Adrenal gland (tissue), 12 donors: ENCODE results near the gene CDK4. TPM values are rescaled to one million over a fixed set of nuclear protein-coding genes. Genes with fewer than 3 reads are reported as not detected.
A peak's percentile ranks its signal among the peaks of the same experiment; 100 is the strongest.

Source experiments
- DNase-seq, 7 donors: peaks; one replicate each; pipeline ENCODE4 v3.0.0-alpha.2; 2019 to 2020
- H3K27ac ChIP-seq, 5 donors: fragments of 200-600 bp; sonication (generic) in 4 of 5; 1 replicate in 3 of 5; 2 replicates in 2 of 5; pipeline versions ENCODE4 v1.5.1 to v1.8.0; 2016 to 2020; ENCODE audit warnings: mild to moderate bottlenecking in 1 of 5
- H3K27me3 ChIP-seq: fragments of 200-600 bp; 2 replicates; pipeline ENCODE4 v1.8.0; 2021
- H3K36me3 ChIP-seq, 2 donors: fragments of 200-600 bp; replicated peaks in 1 of 2; 1 replicate in 1 of 2; 2 replicates in 1 of 2; pipeline versions ENCODE4 v1.5.1 to v1.8.0; 2018 to 2022
- H3K4me1 ChIP-seq, 2 donors: fragments of 200-600 bp; replicated peaks in 1 of 2; 1 replicate in 1 of 2; 2 replicates in 1 of 2; pipeline versions ENCODE4 v1.5.1 to v1.8.0; 2018 to 2021
- H3K4me3 ChIP-seq, 4 donors: fragments of 200-600 bp; sonication (generic) in 3 of 4; one replicate each; pipeline ENCODE4 v1.5.1; 2016 to 2018
- H3K9me3 ChIP-seq, 3 donors: fragments of 200-600 bp; sonication (generic) in 1 of 3; replicated peaks in 1 of 3; 1 replicate in 2 of 3; 2 replicates in 1 of 3; pipeline versions ENCODE4 v1.5.1 to v1.8.0; 2016 to 2021
- POLR2A ChIP-seq, 2 donors: fragments of 450-650 bp; IDR thresholded peaks; one replicate each; pipeline ENCODE4 v1.6.1; 2017; ENCODE audit warnings: antibody characterized with exemption in 2 of 2, mild to moderate bottlenecking in 2 of 2, moderate library complexity in 1 of 2
- WGBS, 4 donors: extraction: QIAGEN DNeasy Blood & Tissue Kit in 2 of 4; methylation state at CpG; one replicate each; pipeline versions ENCODE4 v1.1.5 to v1.1.7; 2013 to 2017; 5-methylcytosine and 5-hydroxymethylcytosine counted together
- intact Hi-C, 2 donors: fragments of 100-400 bp; cut with DNase I; formaldehyde crosslinking; loops; one replicate each; pipeline versions ENCODE4 v1.14.1 to v1.15.0; 2022 to 2023
- polyA plus RNA-seq, 3 donors: library from polyadenylated mRNA; stranded (reverse); fragments of 200-250 nt in 2 of 3; fragments of 350-450 nt in 1 of 3; fragmentation: Illumina TruSeq in 1 of 3; extraction: RNeasy Lipid Tissue Mini Kit (QIAGEN cat#74804) in 1 of 3; gene quantifications; one replicate each; pipeline ENCODE4 v1.2.3, GENCODE V29; 2013 to 2014
- total RNA-seq, 9 donors: library from RNA; depleted of rRNA in 4 of 9; stranded (reverse); fragments of >200 nt in 4 of 9; fragments of 120-200 nt in 1 of 9; fragmentation: NEBNext Ultra II Directional in 1 of 9; extraction: Animal tissue kit (Norgen Biotek cat#: 25700) in 1 of 9; gene quantifications; one replicate each; pipeline versions ENCODE4 v1.1.0 to v1.2.4, GENCODE V29; 2013 to 2023
- TF ChIP-seq, protein P1 (sequence below), 6 experiments: fragments of 450-650 bp in 4 of 6; fragments of 200-600 bp in 2 of 6; sonication (generic) in 1 of 6; IDR thresholded peaks; 1 replicate in 5 of 6; 2 replicates in 1 of 6; pipeline versions ENCODE4 v1.5.1 to v1.8.0; 2016 to 2021; ENCODE audit warnings: antibody characterized with exemption in 6 of 6, mild to moderate bottlenecking in 2 of 6, moderate library complexity in 1 of 6
- donor health status: healthy with polysubstance abuse.
- donor health status: Bipolar disorder and iron deficiency.
- donor health status: DM: yes; HTN: yes; CAD: no.
- donor health status: DM: no; HTN: no; CAD: no.
- donor health status: DM: no; HTN: no; CAD: no.
- donor health status: DM: yes; HTN: yes; CAD: no.

The CDK4 gene
- total and polyA plus RNA-seq, 12 donors: 46.8 to 197 (median 139) TPM

DNA sequence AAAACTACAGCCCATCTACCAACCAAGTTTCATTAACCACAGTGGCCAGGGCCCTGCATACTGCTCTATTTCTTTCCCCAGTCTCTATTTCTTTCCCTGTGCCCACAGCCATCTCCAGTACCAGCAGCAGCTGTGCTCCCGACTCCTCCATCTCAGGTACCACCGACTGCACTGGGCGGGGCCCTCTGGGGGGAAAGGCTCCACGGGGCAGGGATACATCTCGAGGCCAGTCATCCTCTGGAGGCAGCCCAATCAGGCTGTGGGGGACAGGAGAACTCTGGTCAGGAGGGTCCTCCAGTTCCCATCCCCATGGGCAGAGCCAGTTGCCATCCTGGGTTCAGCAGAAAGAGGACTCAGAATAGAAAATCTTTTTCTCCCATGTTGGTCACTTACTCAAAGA, 3.0 kb downstream of the CDK4 start:
- no peak for DNase-seq
- TF ChIP-seq, protein P1, sequence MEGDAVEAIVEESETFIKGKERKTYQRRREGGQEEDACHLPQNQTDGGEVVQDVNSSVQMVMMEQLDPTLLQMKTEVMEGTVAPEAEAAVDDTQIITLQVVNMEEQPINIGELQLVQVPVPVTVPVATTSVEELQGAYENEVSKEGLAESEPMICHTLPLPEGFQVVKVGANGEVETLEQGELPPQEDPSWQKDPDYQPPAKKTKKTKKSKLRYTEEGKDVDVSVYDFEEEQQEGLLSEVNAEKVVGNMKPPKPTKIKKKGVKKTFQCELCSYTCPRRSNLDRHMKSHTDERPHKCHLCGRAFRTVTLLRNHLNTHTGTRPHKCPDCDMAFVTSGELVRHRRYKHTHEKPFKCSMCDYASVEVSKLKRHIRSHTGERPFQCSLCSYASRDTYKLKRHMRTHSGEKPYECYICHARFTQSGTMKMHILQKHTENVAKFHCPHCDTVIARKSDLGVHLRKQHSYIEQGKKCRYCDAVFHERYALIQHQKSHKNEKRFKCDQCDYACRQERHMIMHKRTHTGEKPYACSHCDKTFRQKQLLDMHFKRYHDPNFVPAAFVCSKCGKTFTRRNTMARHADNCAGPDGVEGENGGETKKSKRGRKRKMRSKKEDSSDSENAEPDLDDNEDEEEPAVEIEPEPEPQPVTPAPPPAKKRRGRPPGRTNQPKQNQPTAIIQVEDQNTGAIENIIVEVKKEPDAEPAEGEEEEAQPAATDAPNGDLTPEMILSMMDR (IDR thresholded peaks at IDR 0.05): no peak
- TF ChIP-seq POLR2A (IDR thresholded peaks at IDR 0.05): no peak

DNA sequence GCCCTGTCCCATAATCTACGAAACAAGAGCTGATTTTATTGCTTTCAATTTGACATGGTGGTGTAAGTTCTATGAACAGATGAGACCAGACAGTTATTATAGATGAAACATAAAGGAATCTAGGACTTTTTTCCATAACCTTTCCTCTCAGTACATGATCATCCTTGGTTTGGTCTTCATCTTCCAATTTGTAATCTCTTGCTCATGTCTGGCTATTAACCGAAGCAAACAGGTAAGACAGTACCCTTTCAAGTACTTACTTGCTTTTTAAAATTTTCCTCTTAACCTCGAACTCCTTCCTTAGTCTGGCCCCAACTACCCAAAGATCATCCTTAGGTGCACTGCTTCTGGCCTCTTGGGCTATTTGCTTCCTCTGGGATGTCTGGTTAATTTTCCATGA, 6.1 kb downstream of the CDK4 start:
- Histone ChIP-seq H3K27me3 (peaks cover 2% of the 10 kb centered on the region), H3K4me1 (peaks cover 12 to 18% of the 10 kb centered on the region in 2 donors), H3K9me3 (no peaks in the 10 kb centered on the region), H3K27ac (peak overlapping the region in 2 of 5 donors; percentile 96 to 99), H3K36me3 (peaks cover 0 to 45% of the 10 kb centered on the region in 2 donors), H3K4me3 (peak overlapping the region in 1 of 4 donors; percentile 91)
- TF ChIP-seq, protein P1 (IDR thresholded peaks at IDR 0.05): no peak
- no peak for TF ChIP-seq POLR2A (IDR thresholded peaks at IDR 0.05)
- 88 to 96% (median 91%) methylated on average over 3 of the region's 3 CpGs for WGBS, 4 donors
- intact Hi-C loops: no loop called here
- DNase-seq: no peak

More for the DNA sequence above, 3.0 kb downstream of the CDK4 start:
- Histone ChIP-seq H3K36me3 (peaks cover 0 to 45% of the 10 kb centered on the region in 2 donors), H3K27me3 (no peaks in the 10 kb centered on the region), H3K4me3 (no peak overlapping the region), H3K4me1 (peaks cover 15 to 31% of the 10 kb centered on the region in 2 donors), H3K27ac (no peak overlapping the region), H3K9me3 (no peaks in the 10 kb centered on the region)
- WGBS, 4 donors: 92 to 94% (median 94%) methylated on average over 5 of the region's 5 CpGs
- intact Hi-C loops: no loop called here

DNA sequence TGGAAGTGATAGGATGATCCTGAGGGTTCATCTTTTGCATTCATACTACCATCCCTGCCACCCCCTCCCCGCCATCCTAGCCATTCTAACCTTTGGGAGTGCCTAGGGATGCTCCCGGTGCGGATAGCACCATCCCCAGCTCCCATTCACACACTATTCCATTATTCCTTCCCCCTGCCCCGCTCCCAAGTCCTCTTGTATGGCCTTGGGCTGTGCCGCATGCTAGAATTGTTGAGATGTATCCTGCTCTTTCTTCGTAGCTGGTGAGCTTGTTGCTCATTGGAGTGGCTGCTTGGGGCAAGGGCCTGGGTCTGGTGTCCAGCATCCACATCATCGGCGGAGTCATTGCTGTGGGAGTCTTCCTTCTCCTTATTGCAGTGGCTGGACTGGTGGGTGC, 6.6 kb downstream of the CDK4 start:
- H3K9me3 ChIP-seq: no peaks in the 10 kb centered on the region
- intact Hi-C loops: no loop called here
- H3K36me3 ChIP-seq: peaks cover 0 to 41% of the 10 kb centered on the region in 2 donors
- 28 to 33% (median 29%) methylated on average over 5 to 8 of the region's 8 CpGs for WGBS, 4 donors
- peak in 1 of 7 donors; percentile 33 for DNase-seq
- peaks cover 7 to 13% of the 10 kb centered on the region in 2 donors for H3K4me1 ChIP-seq
- TF ChIP-seq, protein P1 (IDR thresholded peaks at IDR 0.05): no peak
- no peak for TF ChIP-seq POLR2A (IDR thresholded peaks at IDR 0.05)
- peak overlapping the region in 4 of 5 donors; percentile 85 to 99 (median 97) for H3K27ac ChIP-seq
- peaks cover 7% of the 10 kb centered on the region for H3K27me3 ChIP-seq
- H3K4me3 ChIP-seq: peak overlapping the region in 3 of 4 donors; percentile 89 to 99 (median 91)

DNA sequence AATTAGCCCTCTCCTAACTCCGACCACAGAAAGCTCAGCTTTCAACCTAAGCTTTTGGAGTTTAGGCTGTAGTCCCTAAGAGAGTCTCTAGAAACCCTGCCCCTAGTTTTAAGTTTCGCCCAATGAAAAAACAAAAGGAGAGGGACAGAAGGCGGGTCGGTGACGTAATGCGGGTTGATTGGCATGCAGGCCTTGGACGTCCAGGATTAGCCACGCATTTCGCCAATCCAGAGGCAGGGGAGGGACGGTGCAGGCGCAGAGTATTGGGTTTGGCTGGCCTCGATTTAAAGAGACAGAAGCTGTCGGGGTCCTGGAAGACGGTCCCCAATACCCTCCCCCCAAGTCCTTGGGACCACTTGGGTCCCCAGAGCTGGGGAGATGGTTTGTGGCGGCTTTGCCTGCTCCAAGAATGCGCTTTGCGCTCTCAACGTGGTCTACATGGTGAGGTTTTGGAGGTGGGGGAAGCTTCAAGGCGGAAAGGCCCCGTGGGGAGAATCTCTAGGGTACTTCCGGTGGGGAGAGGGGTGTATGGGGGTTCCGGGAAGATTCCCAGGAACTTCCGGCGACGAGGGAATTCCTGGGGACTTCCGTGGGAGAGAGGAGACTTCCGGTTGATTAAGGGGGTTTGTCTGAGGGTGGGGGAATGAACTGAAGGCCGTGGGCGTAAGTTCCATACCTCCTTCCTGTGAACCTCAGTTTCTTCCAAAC, 7.2 kb downstream of the CDK4 start, which contains the start of gene TSPAN31:
TSPAN31 (plus strand) TSS at position 263 of the 708 bp plus-strand sequence; CDS start at position 379, 116 bp downstream.
- WGBS, 4 donors: 0 to 1% (median 0%) methylated on average over 26 to 29 of the region's 29 CpGs
- peaks cover 0 to 36% of the 10 kb centered on the region in 2 donors for H3K36me3 ChIP-seq
- peak within 1 kb of the TSS; percentile 75 to 99 (median 96) for H3K27ac ChIP-seq
- peak; percentile 69 to 90 for TF ChIP-seq POLR2A (IDR thresholded peaks at IDR 0.05)
- TF ChIP-seq, protein P1 (IDR thresholded peaks at IDR 0.05): peak in 1 of 6 experiments; percentile 7
- H3K9me3 ChIP-seq: no peaks in the 10 kb centered on the region
- peak; percentile 95 to 100 (median 99) for DNase-seq
- peak within 1 kb of the TSS in 3 of 4 donors; percentile 89 to 99 (median 91) for H3K4me3 ChIP-seq
- H3K4me1 ChIP-seq: peaks cover 7 to 10% of the 10 kb centered on the region in 2 donors
- intact Hi-C loops: no loop called here
- H3K27me3 ChIP-seq: peaks cover 11% of the 10 kb centered on the region
